PFSK-1 (cell line): ENCODE results near the gene LRCH1.

ENCODE experiments used
- FOXP2 ChIP-seq: optimal IDR thresholded peaks from 2 replicates; pipeline ENCODE3; 2011; ENCODE audit warnings: borderline replicate concordance, control low read depth, inconsistent platforms; ENCODE audit not compliant: insufficient read depth; ENCODE audit errors: extremely low read length, extremely low read depth
- POLR2AphosphoS5 ChIP-seq: IDR thresholded peaks from 2 replicates; pipeline ENCODE4 v1.6.1; 2012; ENCODE audit warnings: low read depth, mild to moderate bottlenecking, control low read depth, low read length, moderate library complexity
- REST ChIP-seq, 2 experiments: IDR thresholded peaks; 2 replicates each; pipeline versions ENCODE4 v1.6.1 to v1.8.0; 2011 to 2012; ENCODE audit warnings: low read depth in 2 of 2, low read length in 2 of 2, control low read depth in 1 of 2, inconsistent platforms in 1 of 2, mild to moderate bottlenecking in 1 of 2, moderate library complexity in 1 of 2; ENCODE audit not compliant: insufficient read depth in 1 of 2
- SIN3A ChIP-seq: IDR thresholded peaks from 2 replicates; pipeline ENCODE4 v1.6.1; 2012; ENCODE audit warnings: mild to moderate bottlenecking, low read length, moderate library complexity, borderline replicate concordance; ENCODE audit not compliant: insufficient read depth
- TAF1 ChIP-seq: IDR thresholded peaks from 2 replicates; pipeline ENCODE4 v1.6.1; 2012; ENCODE audit warnings: low read length, control low read depth, borderline replicate concordance; ENCODE audit not compliant: insufficient read depth

- TF ChIP-seq TAF1 (no peak), POLR2AphosphoS5 (no peak), SIN3A (no peak), REST (IDR thresholded peaks at IDR 0.05; ENCODE audit: insufficient read depth in 1 of 2, low read depth in 2 of 2, low read length in 2 of 2) (no peak), FOXP2 (no peak)
These were observed 112.9 kb downstream of the LRCH1 start for GRCh38 chr13:46665633-46666482.
